Hepatocyte (in vitro differentiated cells): ENCODE data around the gene CORT.

Source experiments
- EZH2 ChIP-seq: fragments of 200-600 bp; sonication (generic); IDR thresholded peaks from 2 replicates; pipeline ENCODE4 v1.6.1; 2016; ENCODE audit warnings: antibody characterized with exemption, mild to moderate bottlenecking, borderline replicate concordance
- TF ChIP-seq, protein P1 (sequence below): fragments of 200-600 bp; sonication (generic); IDR thresholded peaks from 2 replicates; pipeline ENCODE4 v1.5.1; 2016; ENCODE audit warnings: antibody characterized with exemption, mild to moderate bottlenecking; ENCODE audit not compliant: poor library complexity

GRCh38 chr1:10407201-10407600 lies 42.6 kb upstream of the CORT start:
- TF ChIP-seq, protein P1, sequence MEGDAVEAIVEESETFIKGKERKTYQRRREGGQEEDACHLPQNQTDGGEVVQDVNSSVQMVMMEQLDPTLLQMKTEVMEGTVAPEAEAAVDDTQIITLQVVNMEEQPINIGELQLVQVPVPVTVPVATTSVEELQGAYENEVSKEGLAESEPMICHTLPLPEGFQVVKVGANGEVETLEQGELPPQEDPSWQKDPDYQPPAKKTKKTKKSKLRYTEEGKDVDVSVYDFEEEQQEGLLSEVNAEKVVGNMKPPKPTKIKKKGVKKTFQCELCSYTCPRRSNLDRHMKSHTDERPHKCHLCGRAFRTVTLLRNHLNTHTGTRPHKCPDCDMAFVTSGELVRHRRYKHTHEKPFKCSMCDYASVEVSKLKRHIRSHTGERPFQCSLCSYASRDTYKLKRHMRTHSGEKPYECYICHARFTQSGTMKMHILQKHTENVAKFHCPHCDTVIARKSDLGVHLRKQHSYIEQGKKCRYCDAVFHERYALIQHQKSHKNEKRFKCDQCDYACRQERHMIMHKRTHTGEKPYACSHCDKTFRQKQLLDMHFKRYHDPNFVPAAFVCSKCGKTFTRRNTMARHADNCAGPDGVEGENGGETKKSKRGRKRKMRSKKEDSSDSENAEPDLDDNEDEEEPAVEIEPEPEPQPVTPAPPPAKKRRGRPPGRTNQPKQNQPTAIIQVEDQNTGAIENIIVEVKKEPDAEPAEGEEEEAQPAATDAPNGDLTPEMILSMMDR = no peak
- TF ChIP-seq EZH2 = no peak
